ENCODE measurements around the gene C5orf46. TPM values are rescaled to one million over a fixed set of nuclear protein-coding genes. Genes with fewer than 3 reads are reported as not detected.

Gene C5orf46
- total RNA-seq, 2 donors from 2014 or later, result not detected

DNA sequence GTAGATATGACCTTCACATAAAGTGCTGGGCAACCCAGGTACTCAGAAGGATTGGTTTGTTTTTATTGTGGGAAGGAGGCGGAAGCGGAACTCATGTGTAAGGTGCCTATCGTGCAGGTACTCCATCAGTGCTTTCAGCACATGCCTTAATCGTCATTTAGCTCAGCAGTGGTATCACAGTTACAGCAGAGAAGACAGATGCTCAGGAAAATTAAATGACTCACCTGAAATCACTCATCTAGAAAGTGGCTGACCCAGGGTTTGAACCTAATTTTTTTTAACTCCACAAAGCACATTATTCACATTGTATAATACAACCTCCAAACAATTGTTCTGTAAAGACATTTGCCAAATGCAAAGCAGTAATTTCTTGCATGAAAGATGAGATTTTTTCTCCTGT is 2.2 kb downstream of the C5orf46 start:
- WGBS, 2 experiments (ENCODE audit: insufficient coverage in 1 of 2, insufficient read length in 1 of 2), result 91 to 94% methylated on average over 4 of the region's 4 CpGs
- no peaks in the 10 kb centered on the region for H3K27me3 ChIP-seq (ENCODE audit: control insufficient read depth, insufficient read depth, low read length, poor library complexity, severe bottlenecking)
- Mint-ChIP-seq H3K4me3 (no peak overlapping the region), H3K27me3 (ENCODE audit: insufficient read depth) (no peaks in the 10 kb centered on the region), H3K4me1 (peaks cover 4% of the 10 kb centered on the region), H3K27ac (no peak overlapping the region), H3K9me3 (no peaks in the 10 kb centered on the region), H3K36me3 (ENCODE audit: low read depth) (no peaks in the 10 kb centered on the region)
- H3K27ac ChIP-seq (ENCODE audit: low read depth, low read length), result no peak overlapping the region
- no peaks in the 10 kb centered on the region for H3K4me1 ChIP-seq (ENCODE audit: control insufficient read depth, insufficient read depth, low read length)
- no peak overlapping the region for H3K9ac ChIP-seq (ENCODE audit: extremely low read depth, low read length, poor library complexity, severe bottlenecking)
- H3K36me3 ChIP-seq (ENCODE audit: control insufficient read depth, insufficient read depth, low read length), result no peaks in the 10 kb centered on the region
- no peak overlapping the region for H3K4me3 ChIP-seq (ENCODE audit: low read length)
- TF ChIP-seq CTCF (conservative IDR thresholded peaks at IDR 0.05), result no peak
- no peaks in the 10 kb centered on the region for H3K9me3 ChIP-seq (ENCODE audit: control insufficient read depth, low read length)
- DNase-seq, result no peak

GRCh38 chr5:147902609-147903115 is 3.7 kb downstream of the C5orf46 start:
- no peak overlapping the region for H3K27ac ChIP-seq (ENCODE audit: low read depth, low read length)
- H3K9ac ChIP-seq (ENCODE audit: extremely low read depth, low read length, poor library complexity, severe bottlenecking), result no peak overlapping the region
- TF ChIP-seq CTCF (conservative IDR thresholded peaks at IDR 0.05), result no peak
- Mint-ChIP-seq H3K9me3 (no peaks in the 10 kb centered on the region), H3K4me1 (peaks cover 4% of the 10 kb centered on the region), H3K36me3 (ENCODE audit: low read depth) (no peaks in the 10 kb centered on the region), H3K27ac (no peak overlapping the region), H3K27me3 (ENCODE audit: insufficient read depth) (no peaks in the 10 kb centered on the region), H3K4me3 (no peak overlapping the region)
- H3K9me3 ChIP-seq (ENCODE audit: control insufficient read depth, low read length), result no peaks in the 10 kb centered on the region
- no peak for DNase-seq
- no peaks in the 10 kb centered on the region for H3K27me3 ChIP-seq (ENCODE audit: control insufficient read depth, insufficient read depth, low read length, poor library complexity, severe bottlenecking)
- no peaks in the 10 kb centered on the region for H3K36me3 ChIP-seq (ENCODE audit: control insufficient read depth, insufficient read depth, low read length)
- H3K4me3 ChIP-seq (ENCODE audit: low read length), result no peak overlapping the region
- H3K4me1 ChIP-seq (ENCODE audit: control insufficient read depth, insufficient read depth, low read length), result no peaks in the 10 kb centered on the region

DNA sequence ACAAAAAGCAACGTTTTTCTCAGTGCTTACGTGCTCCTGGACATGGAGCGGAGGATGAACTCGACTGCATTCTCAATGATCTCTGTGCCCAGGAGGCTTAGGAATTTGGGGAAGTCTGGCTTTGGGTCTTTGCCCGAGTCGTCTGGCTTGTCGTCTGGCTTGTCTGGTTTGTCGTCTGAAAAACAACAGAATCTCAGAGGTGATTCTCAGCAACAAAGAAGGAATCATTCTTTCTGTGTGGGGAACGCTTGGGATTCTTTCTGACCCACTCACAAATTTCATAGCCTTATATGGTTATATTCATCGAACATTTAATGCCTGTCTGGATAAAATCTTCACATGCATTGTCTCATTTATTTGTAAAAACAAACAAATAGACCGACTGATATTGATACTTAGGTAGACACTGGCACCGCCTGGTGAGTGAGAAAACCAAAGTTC is 4.7 kb downstream of the C5orf46 start:
- Histone ChIP-seq H3K9me3 (ENCODE audit: control insufficient read depth, low read length) (no peaks in the 10 kb centered on the region), H3K4me3 (ENCODE audit: low read length) (no peak overlapping the region), H3K36me3 (ENCODE audit: control insufficient read depth, insufficient read depth, low read length) (no peaks in the 10 kb centered on the region), H3K4me1 (ENCODE audit: control insufficient read depth, insufficient read depth, low read length) (no peaks in the 10 kb centered on the region), H3K27ac (ENCODE audit: low read depth, low read length) (peak overlapping the region; percentile 26), H3K9ac (ENCODE audit: extremely low read depth, low read length, poor library complexity, severe bottlenecking) (no peak overlapping the region), H3K27me3 (ENCODE audit: control insufficient read depth, insufficient read depth, low read length, poor library complexity, severe bottlenecking) (no peaks in the 10 kb centered on the region)
- DNase-seq, result no peak
- Mint-ChIP-seq H3K4me3 (no peak overlapping the region), H3K27me3 (ENCODE audit: insufficient read depth) (no peaks in the 10 kb centered on the region), H3K36me3 (ENCODE audit: low read depth) (no peaks in the 10 kb centered on the region), H3K27ac (no peak overlapping the region), H3K4me1 (peaks cover 4% of the 10 kb centered on the region), H3K9me3 (no peaks in the 10 kb centered on the region)
- 83 to 89% methylated on average over 8 to 12 of the region's 12 CpGs for WGBS, 2 experiments (ENCODE audit: insufficient coverage in 1 of 2, insufficient read length in 1 of 2)
- TF ChIP-seq CTCF (conservative IDR thresholded peaks at IDR 0.05), result no peak
